Measurements from ENCODE around the gene KIF16B. TPM values are rescaled to one million over a fixed set of nuclear protein-coding genes. Genes with fewer than 3 reads are reported as not detected.
A peak's percentile ranks its signal among the peaks of the same experiment; 100 is the strongest.
"Not testable (repeated sequence)": the region's sequence is repeated elsewhere in the genome, so short reads cannot be mapped to it uniquely, and the experiment has no call there.

The KIF16B gene
- polyA plus RNA-seq, 12 donors = 7.9 to 33.0 (median 22.5) TPM; not detected in 1

- DNase-seq = not testable (repeated sequence)
Measured at GRCh38 chr20:16260133-16260532, 313.1 kb downstream of the KIF16B start.

- no peak for DNase-seq
Measured at GRCh38 chr20:16258766-16259165, 314.5 kb downstream of the KIF16B start.

- no peak for DNase-seq
Measured at GRCh38 chr20:16257813-16258430, 315.3 kb downstream of the KIF16B start.

- DNase-seq = no peak
Measured at GRCh38 chr20:16257021-16257420, 316.2 kb downstream of the KIF16B start.

GRCh38 chr20:16246870-16247269 is 326.4 kb downstream of the KIF16B start:
- no peak for DNase-seq

GRCh38 chr20:16246291-16246690 is 327.0 kb downstream of the KIF16B start:
- DNase-seq = no peak

GRCh38 chr20:16245879-16246278 is 327.4 kb downstream of the KIF16B start:
- no peak for DNase-seq

- no peak for DNase-seq
Measured at GRCh38 chr20:16244892-16245291, 328.4 kb downstream of the KIF16B start.

- no peak for DNase-seq
Measured at GRCh38 chr20:16243470-16243869, 329.8 kb downstream of the KIF16B start.

GRCh38 chr20:16241911-16242310 is 331.3 kb downstream of the KIF16B start:
- no peak for DNase-seq

- no peak for DNase-seq
Measured at GRCh38 chr20:16240355-16240754, 332.9 kb downstream of the KIF16B start.

GRCh38 chr20:16236589-16237241 is 336.5 kb downstream of the KIF16B start:
- DNase-seq = no peak

GRCh38 chr20:16230402-16230801 is 342.8 kb downstream of the KIF16B start:
- no peak for DNase-seq

GRCh38 chr20:16229813-16230212 is 343.4 kb downstream of the KIF16B start:
- DNase-seq = no peak

- no peak for DNase-seq
Measured at GRCh38 chr20:16228722-16229121, 344.5 kb downstream of the KIF16B start.

GRCh38 chr20:16226961-16227360 is 346.3 kb downstream of the KIF16B start:
- DNase-seq = not testable (repeated sequence)

GRCh38 chr20:16224836-16225235 is 348.4 kb downstream of the KIF16B start:
- DNase-seq = peak; percentile 39

- DNase-seq = no peak
Measured at GRCh38 chr20:16222859-16223411, 350.3 kb downstream of the KIF16B start.

Other genes with a start within 250 kb of the KIF16B start
- gene SNRPB2, start 156.6 kb upstream of the KIF16B start, polyA plus RNA-seq (ENCODE audit: insufficient read length in 12 of 12) = 100 to 1,000 TPM in 1 of 12 donors, 10 to 100 TPM in 10, not detected in 1; 63.3 to 123 (median 83.1) TPM
- under 1 TPM in 6 of 12 donors, not detected in 6; 0.12 to 0.28 (median 0.19) TPM for gene OTOR, start 174.9 kb upstream of the KIF16B start, polyA plus RNA-seq (ENCODE audit: insufficient read length in 12 of 12)

Measured in muscle of arm (tissue), 12 donors.